Gastrocnemius medialis (tissue), 4 donors: ENCODE results near the gene EXD3. TPM values are rescaled to one million over a fixed set of nuclear protein-coding genes. Genes with fewer than 3 reads are reported as not detected.

ENCODE experiments used
- ATAC-seq, 2 donors: fragments of 150-250 bp; one replicate each; pipeline ENCODE4 v1.9.1; 2016
- DNase-seq, 2 donors: peaks; one replicate each; pipeline ENCODE4 v3.0.0-alpha.2; 2019
- H3K27ac ChIP-seq, 4 donors: fragments of 200-600 bp; sonication (generic); 1 replicate in 1 of 4; 2 replicates in 3 of 4; pipeline ENCODE4 v1.5.1; 2016 to 2018; ENCODE audit warnings: mild to moderate bottlenecking in 2 of 4, moderate library complexity in 1 of 4
- H3K27me3 ChIP-seq, 3 donors: fragments of 200-600 bp; sonication (generic) in 2 of 3; 1 replicate in 1 of 3; 2 replicates in 2 of 3; pipeline versions ENCODE4 v1.5.1 to v1.6.0; 2016 to 2019; ENCODE audit warnings: mild to moderate bottlenecking in 1 of 3, moderate library complexity in 1 of 3
- H3K36me3 ChIP-seq, 2 donors: fragments of 200-600 bp; sonication (generic) in 1 of 2; one replicate each; pipeline ENCODE4 v1.5.1; 2017 to 2018
- H3K4me1 ChIP-seq, 2 donors: fragments of 200-600 bp; sonication (generic) in 1 of 2; one replicate each; pipeline ENCODE4 v1.5.1; 2016 to 2017; ENCODE audit warnings: mild to moderate bottlenecking in 2 of 2
- H3K4me3 ChIP-seq, 4 donors: fragments of 200-600 bp; sonication (generic) in 3 of 4; 1 replicate in 1 of 4; 2 replicates in 3 of 4; pipeline ENCODE4 v1.5.1; 2016 to 2019; ENCODE audit warnings: mild to moderate bottlenecking in 2 of 4
- H3K9me3 ChIP-seq, 3 donors: fragments of 200-600 bp; sonication (generic) in 2 of 3; 1 replicate in 1 of 3; 2 replicates in 2 of 3; pipeline ENCODE4 v1.5.1; 2016 to 2019
- CTCF ChIP-seq, 5 experiments: fragments of 450-650 bp in 3 of 5; fragments of 200-600 bp in 2 of 5; sonication (generic) in 2 of 5; IDR thresholded peaks in 4 of 5; conservative IDR thresholded peaks in 1 of 5; 1 replicate in 4 of 5; 2 replicates in 1 of 5; pipeline ENCODE4 v1.5.1; 2016 to 2019; ENCODE audit warnings: antibody characterized with exemption in 5 of 5, mild to moderate bottlenecking in 3 of 5, moderate library complexity in 3 of 5
- POLR2A ChIP-seq, 2 donors: fragments of 450-650 bp; IDR thresholded peaks; one replicate each; pipeline ENCODE4 v1.6.1; 2017; ENCODE audit warnings: antibody characterized with exemption in 2 of 2, mild to moderate bottlenecking in 2 of 2, moderate library complexity in 2 of 2
- in situ Hi-C, 4 donors: fragments of 200-750 bp; cut with MboI; loops; one replicate each; pipeline versions ENCODE4 v1.15.0 to v1.8.0; 2017; ENCODE audit warnings: low sequenced_read_pairs in 4 of 4
- intact Hi-C: fragments of 100-400 bp; cut with DNase I; formaldehyde crosslinking; loops from one replicate; pipeline ENCODE4 v1.15.1; 2023; ENCODE audit warnings: low total_unique reads
- total RNA-seq, 4 donors: library from RNA; depleted of rRNA; stranded (reverse); fragments of >200 nt; gene quantifications; one replicate each; pipeline versions ENCODE4 v1.1.0 to v1.2.3, GENCODE V29; 2016

Gene EXD3
- total RNA-seq, 4 donors from 2014 or later: 4.8 to 12.5 (median 6.4) TPM

- peak overlapping the region in 3 of 4 donors; percentile 21 to 52 (median 45) for H3K27ac ChIP-seq
- peak in 1 of 2 donors; percentile 33 for ATAC-seq
- intact Hi-C loops: no loop called here
Measured at GRCh38 chr9:137353223-137354152, 69.5 kb downstream of the EXD3 start.

GRCh38 chr9:137352511-137353222 lies 70.3 kb downstream of the EXD3 start:
- TF ChIP-seq CTCF (IDR thresholded peaks at IDR 0.05 in 4 of 5, conservative IDR thresholded peaks at IDR 0.05 in 1 of 5): no peak
- no peak for TF ChIP-seq POLR2A (IDR thresholded peaks at IDR 0.05)
- Histone ChIP-seq H3K36me3 (peaks cover 0 to 6% of the 10 kb centered on the region in 2 donors), H3K27ac (no peak overlapping the region), H3K9me3 (no peaks in the 10 kb centered on the region), H3K4me1 (no peaks in the 10 kb centered on the region), H3K27me3 (no peaks in the 10 kb centered on the region), H3K4me3 (no peak overlapping the region)
- DNase-seq (no peak), ATAC-seq (no peak)
- in situ Hi-C loops (no loop called here), intact Hi-C loops (no loop called here)

More at GRCh38 chr9:137353223-137354152, 69.5 kb downstream of the EXD3 start:
- DNase-seq: no peak
- Histone ChIP-seq H3K9me3 (no peaks in the 10 kb centered on the region), H3K4me1 (no peaks in the 10 kb centered on the region), H3K36me3 (no peaks in the 10 kb centered on the region), H3K4me3 (no peak overlapping the region), H3K27me3 (no peaks in the 10 kb centered on the region)
- in situ Hi-C loops: no loop called here
- TF ChIP-seq POLR2A (IDR thresholded peaks at IDR 0.05) (no peak), CTCF (IDR thresholded peaks at IDR 0.05 in 4 of 5, conservative IDR thresholded peaks at IDR 0.05 in 1 of 5) (no peak)

GRCh38 chr9:137351781-137352501 lies 71.0 kb downstream of the EXD3 start:
- no peak overlapping the region for H3K27ac ChIP-seq
- H3K9me3 ChIP-seq: no peaks in the 10 kb centered on the region
- DNase-seq: no peak
- no peak overlapping the region for H3K4me3 ChIP-seq
- no peaks in the 10 kb centered on the region for H3K4me1 ChIP-seq
- H3K27me3 ChIP-seq: no peaks in the 10 kb centered on the region
- intact Hi-C loops (no loop called here), in situ Hi-C loops (no loop called here)
- no peak for ATAC-seq
- peaks cover 0 to 13% of the 10 kb centered on the region in 2 donors for H3K36me3 ChIP-seq
- TF ChIP-seq CTCF (IDR thresholded peaks at IDR 0.05 in 4 of 5, conservative IDR thresholded peaks at IDR 0.05 in 1 of 5) (no peak), POLR2A (IDR thresholded peaks at IDR 0.05) (no peak)

GRCh38 chr9:137350696-137351584 lies 72.0 kb downstream of the EXD3 start:
- TF ChIP-seq CTCF (IDR thresholded peaks at IDR 0.05 in 4 of 5, conservative IDR thresholded peaks at IDR 0.05 in 1 of 5): no peak
- TF ChIP-seq POLR2A (IDR thresholded peaks at IDR 0.05): no peak
- ATAC-seq (no peak), DNase-seq (no peak)
- H3K9me3 ChIP-seq: no peaks in the 10 kb centered on the region
- H3K36me3 ChIP-seq: peaks cover 0 to 19% of the 10 kb centered on the region in 2 donors
- intact Hi-C loops (no loop called here), in situ Hi-C loops (no loop called here)
- no peaks in the 10 kb centered on the region for H3K4me1 ChIP-seq
- H3K4me3 ChIP-seq: no peak overlapping the region
- no peak overlapping the region for H3K27ac ChIP-seq
- no peaks in the 10 kb centered on the region for H3K27me3 ChIP-seq
